ENCODE results near the gene TLX1. TPM values are rescaled to one million over a fixed set of nuclear protein-coding genes. Genes with fewer than 3 reads are reported as not detected.

TLX1 gene
- polyA plus RNA-seq, 6 donors from 2014 or later: not detected

GRCh38 chr10:101131962-101132635 lies 999 bp downstream of the TLX1 start:
- DNase-seq (no peak), ATAC-seq (ENCODE audit: low read depth in 2 of 2) (peak in 1 of 2 donors; percentile 4)
- H3K9me3 Mint-ChIP-seq: peaks cover 0 to 4% (median 0%) of the 10 kb centered on the region in 7 donors
- peaks cover 36 to 51% (median 44%) of the 10 kb centered on the region in 3 donors for H3K4me1 Mint-ChIP-seq
- H3K27ac Mint-ChIP-seq: peak overlapping the region in 2 of 6 donors; percentile 33 to 74
- H3K36me3 Mint-ChIP-seq: peaks cover 0 to 14% of the 10 kb centered on the region in 2 donors
- H3K27me3 Mint-ChIP-seq: peaks cover 77 to 88% (median 88%) of the 10 kb centered on the region in 3 donors
- H3K4me3 Mint-ChIP-seq: peak overlapping the region; percentile 51 to 81 (median 73)

- Mint-ChIP-seq H3K4me1 (peaks cover 39 to 59% (median 45%) of the 10 kb centered on the region in 3 donors), H3K27ac (peak overlapping the region in 3 of 6 donors; percentile 6 to 74 (median 39)), H3K4me3 (peak overlapping the region; percentile 20 to 85 (median 74)), H3K36me3 (peaks cover 0 to 14% of the 10 kb centered on the region in 2 donors), H3K27me3 (peaks cover 78 to 88% (median 88%) of the 10 kb centered on the region in 3 donors), H3K9me3 (peaks cover 0 to 4% (median 0%) of the 10 kb centered on the region in 7 donors)
- DNase-seq (no peak), ATAC-seq (ENCODE audit: low read depth in 2 of 2) (no peak)
These were observed 1.8 kb downstream of the TLX1 start for GRCh38 chr10:101132636-101133473.

- H3K27ac Mint-ChIP-seq: peak overlapping the region in 3 of 6 donors; percentile 6 to 90 (median 11)
- ATAC-seq (ENCODE audit: low read depth in 2 of 2): no peak
- peaks cover 78 to 91% (median 91%) of the 10 kb centered on the region in 3 donors for H3K27me3 Mint-ChIP-seq
- H3K4me1 Mint-ChIP-seq: peaks cover 47 to 65% (median 50%) of the 10 kb centered on the region in 3 donors
- peaks cover 0 to 11% of the 10 kb centered on the region in 2 donors for H3K36me3 Mint-ChIP-seq
- no peak for DNase-seq
- H3K9me3 Mint-ChIP-seq: peaks cover 0 to 2% (median 0%) of the 10 kb centered on the region in 7 donors
- H3K4me3 Mint-ChIP-seq: peak overlapping the region; percentile 21 to 89 (median 74)
These were observed 2.6 kb downstream of the TLX1 start for GRCh38 chr10:101133489-101134298.

- ATAC-seq (ENCODE audit: low read depth in 2 of 2) (no peak), DNase-seq (no peak)
- peaks cover 76 to 91% (median 91%) of the 10 kb centered on the region in 3 donors for H3K27me3 Mint-ChIP-seq
- peaks cover 0 to 3% (median 0%) of the 10 kb centered on the region in 7 donors for H3K9me3 Mint-ChIP-seq
- H3K36me3 Mint-ChIP-seq: peaks cover 5 to 8% of the 10 kb centered on the region in 2 donors
- H3K4me1 Mint-ChIP-seq: peaks cover 55 to 73% (median 58%) of the 10 kb centered on the region in 3 donors
- H3K27ac Mint-ChIP-seq: peak overlapping the region in 1 of 6 donors; percentile 90
- peak overlapping the region; percentile 42 to 89 (median 78) for H3K4me3 Mint-ChIP-seq
These were observed 3.4 kb downstream of the TLX1 start for GRCh38 chr10:101134299-101135127.

GRCh38 chr10:101135141-101136006 lies 4.3 kb downstream of the TLX1 start:
- DNase-seq: no peak
- H3K27ac Mint-ChIP-seq: peak overlapping the region in 4 of 6 donors; percentile 21 to 94 (median 81)

GRCh38 chr10:101136007-101136707 lies 5.1 kb downstream of the TLX1 start:
- peaks cover 69 to 86% (median 83%) of the 10 kb centered on the region in 3 donors for H3K27me3 Mint-ChIP-seq
- DNase-seq (no peak), ATAC-seq (ENCODE audit: low read depth in 2 of 2) (no peak)
- peak overlapping the region in 3 of 6 donors; percentile 21 to 94 (median 91) for H3K27ac Mint-ChIP-seq
- H3K4me1 Mint-ChIP-seq: peaks cover 57 to 67% (median 62%) of the 10 kb centered on the region in 3 donors
- peak overlapping the region in 2 of 8 donors; percentile 42 to 71 for H3K4me3 Mint-ChIP-seq
- H3K36me3 Mint-ChIP-seq: peaks cover 5% of the 10 kb centered on the region in 2 donors
- H3K9me3 Mint-ChIP-seq: peaks cover 0 to 3% (median 0%) of the 10 kb centered on the region in 7 donors

More at GRCh38 chr10:101135141-101136006, 4.3 kb downstream of the TLX1 start:
- H3K4me1 Mint-ChIP-seq: peaks cover 59 to 74% (median 61%) of the 10 kb centered on the region in 3 donors
- peak in 1 of 2 donors; percentile 15 for ATAC-seq (ENCODE audit: low read depth in 2 of 2)
- H3K9me3 Mint-ChIP-seq: peaks cover 0 to 3% (median 0%) of the 10 kb centered on the region in 7 donors
- peaks cover 5% of the 10 kb centered on the region in 2 donors for H3K36me3 Mint-ChIP-seq
- H3K27me3 Mint-ChIP-seq: peaks cover 69 to 87% (median 86%) of the 10 kb centered on the region in 3 donors
- peak overlapping the region; percentile 42 to 89 (median 78) for H3K4me3 Mint-ChIP-seq

- Mint-ChIP-seq H3K36me3 (peaks cover 5% of the 10 kb centered on the region in 2 donors), H3K27ac (peak overlapping the region in 1 of 6 donors; percentile 28), H3K9me3 (peaks cover 0 to 3% (median 0%) of the 10 kb centered on the region in 7 donors), H3K4me3 (peak overlapping the region in 2 of 8 donors; percentile 19 to 63), H3K4me1 (peaks cover 56 to 67% (median 62%) of the 10 kb centered on the region in 3 donors), H3K27me3 (peaks cover 74 to 90% (median 87%) of the 10 kb centered on the region in 3 donors)
- ATAC-seq (ENCODE audit: low read depth in 2 of 2) (no peak), DNase-seq (no peak)
These were observed 5.6 kb downstream of the TLX1 start for GRCh38 chr10:101136708-101137121.

- H3K27me3 Mint-ChIP-seq: peaks cover 74 to 91% (median 89%) of the 10 kb centered on the region in 3 donors
- H3K9me3 Mint-ChIP-seq: peaks cover 0 to 3% (median 0%) of the 10 kb centered on the region in 7 donors
- ATAC-seq (ENCODE audit: low read depth in 2 of 2) (no peak), DNase-seq (no peak)
- peak overlapping the region in 3 of 6 donors; percentile 22 to 48 (median 28) for H3K27ac Mint-ChIP-seq
- H3K4me3 Mint-ChIP-seq: peak overlapping the region in 2 of 8 donors; percentile 19 to 61
- peaks cover 5% of the 10 kb centered on the region in 2 donors for H3K36me3 Mint-ChIP-seq
- peaks cover 55 to 63% (median 62%) of the 10 kb centered on the region in 3 donors for H3K4me1 Mint-ChIP-seq
These were observed 6.2 kb downstream of the TLX1 start for GRCh38 chr10:101137271-101137670.

GRCh38 chr10:101138788-101139420 lies 7.8 kb downstream of the TLX1 start:
- H3K27ac Mint-ChIP-seq: peak overlapping the region in 3 of 6 donors; percentile 47 to 93 (median 75)
- peaks cover 45 to 52% (median 47%) of the 10 kb centered on the region in 3 donors for H3K4me1 Mint-ChIP-seq
- ATAC-seq (ENCODE audit: low read depth in 2 of 2) (no peak), DNase-seq (no peak)
- H3K9me3 Mint-ChIP-seq: peaks cover 0 to 3% (median 0%) of the 10 kb centered on the region in 7 donors
- peak overlapping the region in 5 of 8 donors; percentile 8 to 57 (median 42) for H3K4me3 Mint-ChIP-seq
- H3K36me3 Mint-ChIP-seq: peaks cover 5% of the 10 kb centered on the region in 2 donors
- H3K27me3 Mint-ChIP-seq: peaks cover 74 to 91% (median 88%) of the 10 kb centered on the region in 3 donors

GRCh38 chr10:101139421-101139911 lies 8.4 kb downstream of the TLX1 start:
- H3K27me3 Mint-ChIP-seq: peaks cover 74 to 92% (median 89%) of the 10 kb centered on the region in 3 donors
- peaks cover 42 to 47% (median 42%) of the 10 kb centered on the region in 3 donors for H3K4me1 Mint-ChIP-seq
- peaks cover 5% of the 10 kb centered on the region in 2 donors for H3K36me3 Mint-ChIP-seq
- DNase-seq (no peak), ATAC-seq (ENCODE audit: low read depth in 2 of 2) (no peak)
- no peak overlapping the region for H3K27ac Mint-ChIP-seq
- peak overlapping the region in 4 of 8 donors; percentile 5 to 57 (median 34) for H3K4me3 Mint-ChIP-seq
- peaks cover 0 to 3% (median 0%) of the 10 kb centered on the region in 7 donors for H3K9me3 Mint-ChIP-seq

All from naive B cell (primary cell).